GM19467 (cell line): ENCODE results near the gene ZBP1.

Experiments
- ATAC-seq: cut with Tn5 transposase; IDR thresholded peaks from one replicate; pipeline ENCODE4 v1.9.1; 2021; ENCODE audit warnings: mild to moderate bottlenecking, moderate library complexity; ENCODE audit not compliant: unreplicated experiment

The ZBP1 gene

DNA sequence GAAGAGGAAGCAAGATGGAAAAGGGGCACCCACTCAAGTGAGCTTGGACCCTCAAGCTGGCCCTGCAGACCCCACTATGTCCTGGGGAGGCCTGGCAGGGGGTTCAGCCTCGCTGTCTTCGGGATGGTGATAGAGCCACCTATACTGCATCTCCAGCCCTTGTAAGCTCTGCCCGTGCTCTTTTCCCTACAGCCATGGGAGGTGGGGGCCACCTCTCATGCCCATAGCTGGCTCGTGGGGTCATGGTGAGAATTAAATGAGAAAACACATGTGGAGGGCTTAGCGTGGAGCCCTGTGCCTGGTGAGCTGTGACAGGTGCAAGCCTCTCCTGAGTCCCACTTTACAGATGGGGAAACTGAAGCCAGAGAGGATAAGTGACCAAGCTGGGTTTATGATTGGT, 31.6 kb downstream of the ZBP1 start:
- ATAC-seq = no peak

DNA sequence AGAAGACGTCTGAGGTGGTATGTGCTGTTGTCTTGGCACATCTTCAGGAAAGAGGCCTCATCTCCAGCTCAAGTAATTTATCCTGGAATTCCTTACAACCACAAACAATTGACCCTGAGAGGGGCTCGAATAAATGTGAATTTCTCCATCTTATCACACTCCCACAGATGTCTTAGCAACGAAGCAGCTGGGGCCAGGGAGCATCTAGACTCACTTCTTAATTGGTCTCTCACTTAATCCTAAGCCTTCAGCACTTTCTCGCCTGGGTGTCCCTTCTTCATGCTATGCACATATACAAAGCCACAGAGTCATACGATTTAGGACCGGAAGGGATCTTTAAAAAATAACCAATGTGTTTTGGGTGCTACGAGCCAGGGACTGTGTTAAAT, 32.2 kb downstream of the ZBP1 start:
- ATAC-seq = no peak

DNA sequence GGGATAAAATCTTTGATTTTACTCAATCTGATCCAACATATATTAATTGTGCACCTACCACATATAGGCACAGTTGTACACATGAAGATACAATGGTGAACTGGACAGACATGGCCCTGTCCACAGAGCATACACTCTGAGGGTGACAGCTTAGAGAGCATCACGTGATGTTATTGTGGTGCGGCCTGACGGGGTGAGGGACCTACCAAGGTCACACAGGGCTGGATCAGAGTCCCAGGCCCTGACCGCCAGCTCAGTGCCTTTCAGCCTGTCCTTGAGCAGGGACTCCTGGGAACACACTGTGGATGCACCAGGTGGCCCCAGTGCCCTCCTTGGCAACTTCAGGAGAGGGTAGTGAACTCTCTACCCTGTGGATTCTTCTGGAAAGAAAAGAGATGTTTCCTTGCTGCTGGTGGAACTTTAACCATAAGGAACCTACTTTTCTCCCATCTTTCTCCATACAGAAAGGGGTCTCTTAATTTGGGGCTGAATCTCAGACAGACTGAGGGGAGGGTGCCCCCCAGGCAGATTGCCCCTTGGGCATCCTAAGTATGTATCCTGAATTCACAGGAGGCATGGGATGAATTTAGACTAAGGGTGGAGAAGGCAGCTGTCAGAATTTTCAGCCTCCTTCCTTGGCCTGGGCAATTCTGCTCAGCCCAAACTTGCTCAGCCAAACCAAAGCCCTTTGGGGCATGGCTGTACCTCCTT, 32.8 kb downstream of the ZBP1 start:
- no peak for ATAC-seq

DNA sequence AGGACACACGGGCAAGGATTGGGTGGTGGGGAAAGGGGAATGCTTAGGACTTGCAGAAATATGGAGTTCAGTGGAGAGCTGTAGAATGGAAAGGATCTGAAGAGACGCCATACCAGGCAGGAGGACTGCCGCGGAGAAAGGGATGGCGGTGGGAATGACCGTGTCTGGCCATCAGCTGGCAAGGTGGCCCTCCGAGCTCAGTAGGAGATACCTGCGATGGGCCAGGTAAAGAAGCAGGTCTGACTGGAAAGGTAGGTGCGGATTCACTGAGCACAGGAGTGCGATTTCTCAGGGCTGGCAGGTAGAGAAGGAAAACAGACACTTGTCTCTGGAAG, 33.3 kb downstream of the ZBP1 start:
- ATAC-seq = no peak

DNA sequence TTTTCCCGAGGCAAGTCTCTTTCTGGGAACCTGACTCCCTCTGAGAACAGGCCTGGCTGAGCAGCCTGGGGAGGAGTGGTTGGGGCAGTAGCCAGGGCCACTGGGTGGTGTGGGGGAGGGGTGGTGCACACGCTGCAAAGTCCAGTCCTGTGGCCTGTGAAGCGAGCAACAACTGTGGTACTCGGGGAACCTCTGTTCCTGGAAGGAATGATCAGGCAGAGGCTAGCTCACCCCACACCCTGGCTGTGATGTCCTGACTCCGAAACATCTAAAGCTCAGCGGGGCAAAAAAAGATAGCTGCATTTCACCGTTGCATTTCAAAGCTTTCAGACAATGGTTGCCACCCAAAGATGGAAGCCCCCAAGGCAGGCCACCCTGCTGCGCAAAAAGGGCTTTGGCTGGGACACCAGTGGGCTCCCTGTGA, 33.8 kb downstream of the ZBP1 start:
- ATAC-seq = no peak

DNA sequence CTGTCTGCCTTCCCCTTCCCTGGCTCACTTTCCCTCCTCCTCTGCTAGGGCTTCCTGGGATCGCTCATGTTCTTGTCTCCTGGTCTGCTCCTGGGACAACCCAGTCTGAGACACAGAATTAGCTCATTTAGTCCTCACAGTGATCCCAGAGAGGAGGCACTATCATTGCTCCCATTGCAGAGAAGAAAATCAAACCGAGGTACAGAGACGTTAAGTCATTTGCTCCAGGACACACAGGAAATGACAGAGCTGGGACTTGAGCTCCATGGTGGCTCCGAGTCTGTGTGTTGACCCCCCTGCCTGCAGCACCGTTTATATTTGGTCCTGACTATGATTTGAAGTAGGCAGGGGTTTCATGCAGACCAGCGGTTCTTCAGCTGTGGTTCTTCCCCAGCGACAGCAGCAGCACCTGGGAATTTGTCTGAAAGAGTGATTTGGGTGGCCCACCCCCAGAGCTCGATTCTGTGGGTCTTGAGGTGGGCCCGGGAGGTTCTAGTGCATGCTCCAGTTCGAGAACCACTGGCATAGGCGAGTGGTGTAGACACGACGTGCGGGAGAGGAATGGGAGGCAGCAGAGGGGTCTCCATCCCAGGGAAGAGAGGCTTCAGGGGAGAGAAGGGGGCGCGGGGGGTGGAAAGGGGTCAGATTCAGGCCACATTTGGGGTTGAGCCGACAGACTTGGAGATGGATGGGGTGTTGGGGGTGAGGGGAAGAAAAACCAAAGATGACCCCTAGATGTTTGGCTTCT, 34.6 kb downstream of the ZBP1 start:
- ATAC-seq = no peak

DNA sequence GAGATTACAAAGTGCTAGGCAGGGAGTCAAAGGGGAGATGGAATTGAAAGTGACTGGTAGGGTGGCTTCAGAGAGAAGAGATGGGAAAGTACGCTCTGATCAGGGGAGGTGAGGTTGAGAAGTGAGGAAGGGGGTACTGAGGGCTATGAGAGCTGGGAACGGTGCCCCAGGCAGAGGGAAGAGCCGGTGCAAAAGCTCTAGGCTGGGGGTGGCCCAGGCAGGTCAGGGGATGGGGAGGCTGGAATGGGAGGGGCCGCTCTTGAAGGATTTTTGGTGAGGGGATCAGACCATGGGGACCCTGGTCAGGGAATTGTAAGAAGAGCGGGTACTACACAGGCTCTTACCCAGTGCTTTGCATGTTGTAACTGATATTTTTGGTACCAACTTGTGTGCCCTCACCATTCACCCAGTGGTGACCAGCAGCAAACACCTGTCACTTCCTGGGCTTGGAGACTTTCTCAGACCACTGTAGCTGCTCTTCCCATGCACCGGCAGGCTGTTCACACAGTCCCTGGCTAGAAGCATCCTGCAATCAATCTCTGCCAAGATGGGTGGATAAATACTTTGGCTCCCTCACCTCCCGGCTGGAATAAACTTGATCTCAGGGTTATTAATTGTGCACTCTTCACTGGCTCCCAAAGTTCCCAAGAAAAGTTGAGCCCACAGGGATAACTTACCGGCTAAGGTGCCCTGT, 35.3 kb downstream of the ZBP1 start:
- no peak for ATAC-seq

DNA sequence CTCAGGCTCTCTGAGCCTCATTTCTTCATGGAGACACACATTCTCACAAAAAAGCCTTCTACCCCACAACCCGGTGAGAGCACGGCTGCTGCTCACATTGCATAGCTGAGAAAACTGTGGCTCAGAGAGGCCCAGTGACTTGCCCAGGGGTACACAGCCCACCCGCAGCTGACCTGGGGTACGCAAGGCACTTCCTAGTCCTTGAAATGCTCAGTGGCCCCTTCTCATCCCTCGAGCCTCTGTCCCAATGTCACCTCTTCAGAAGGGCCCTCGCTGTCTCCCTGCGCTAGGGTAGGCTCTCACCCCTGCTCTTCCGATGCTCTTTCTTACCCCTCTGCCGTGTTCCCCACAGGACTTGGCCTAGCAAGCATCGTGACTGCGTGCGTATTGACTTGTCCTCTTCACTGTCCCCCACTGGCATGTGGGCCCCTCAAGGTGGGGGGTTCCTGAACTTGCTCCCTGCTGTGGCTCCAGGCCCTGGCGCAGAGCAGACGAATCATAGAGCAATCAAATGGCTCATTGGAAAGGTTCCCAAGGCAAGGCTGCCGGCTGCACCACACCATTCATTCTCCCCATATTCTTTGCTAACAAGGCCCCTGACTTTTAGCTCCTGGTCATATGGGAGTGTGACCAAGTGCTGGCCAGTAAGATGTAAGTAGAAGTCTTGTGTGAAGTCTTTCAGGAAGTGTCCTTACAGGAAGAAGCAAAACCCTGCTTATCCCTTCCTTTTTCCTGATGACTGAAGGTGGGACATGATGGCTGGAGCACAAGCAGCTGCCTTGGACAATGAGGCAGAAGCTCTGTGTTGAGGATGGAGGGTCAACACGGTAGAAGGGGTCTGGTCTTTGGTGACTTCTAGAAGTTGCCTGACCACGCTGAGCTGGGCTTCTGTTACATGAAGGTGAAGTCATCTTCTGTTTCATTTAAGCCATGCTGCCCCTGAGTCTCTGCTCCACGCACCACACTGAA, 36.7 kb downstream of the ZBP1 start:
- ATAC-seq = no peak

DNA sequence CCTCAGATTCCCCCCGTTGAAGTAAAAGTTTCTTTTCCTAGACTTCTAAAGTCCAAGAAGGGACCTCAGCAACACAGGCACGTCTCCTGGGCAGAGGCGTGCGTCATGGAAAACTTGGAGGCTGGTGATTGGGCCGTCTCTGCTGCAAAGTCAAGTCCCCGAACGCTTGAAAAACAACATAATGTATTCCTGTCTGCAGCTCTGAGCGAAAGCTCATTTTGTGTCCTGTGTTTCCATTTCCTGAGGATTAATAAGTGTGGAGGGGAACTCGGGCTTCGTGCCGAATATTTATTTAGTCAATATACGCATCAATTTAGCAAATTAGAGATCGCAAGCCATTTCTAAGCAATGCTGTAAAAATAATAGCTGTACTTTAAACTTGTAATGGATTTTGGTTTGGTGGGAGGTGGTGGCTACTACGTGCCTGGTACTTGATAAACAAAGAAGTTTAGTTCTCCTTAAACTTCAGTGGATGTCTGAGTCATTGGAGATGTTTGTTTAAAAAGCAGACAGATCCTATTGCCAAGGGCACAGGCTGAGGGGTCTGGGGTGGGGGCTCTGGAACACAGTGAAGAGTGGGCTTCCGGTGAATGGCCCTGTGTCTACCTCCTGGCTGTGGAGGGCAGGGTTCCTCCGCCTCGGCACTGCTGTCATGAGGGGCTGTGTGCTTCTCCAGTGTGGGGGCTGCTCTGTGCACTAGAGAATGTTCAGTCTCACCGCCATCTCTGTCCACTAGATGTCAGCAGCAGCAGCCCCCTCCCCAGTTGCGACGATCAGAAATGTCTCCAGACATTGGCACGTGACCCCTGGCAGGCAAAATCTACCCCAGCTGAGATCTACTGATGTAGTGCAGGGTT, 37.6 kb downstream of the ZBP1 start:
- ATAC-seq = no peak

DNA sequence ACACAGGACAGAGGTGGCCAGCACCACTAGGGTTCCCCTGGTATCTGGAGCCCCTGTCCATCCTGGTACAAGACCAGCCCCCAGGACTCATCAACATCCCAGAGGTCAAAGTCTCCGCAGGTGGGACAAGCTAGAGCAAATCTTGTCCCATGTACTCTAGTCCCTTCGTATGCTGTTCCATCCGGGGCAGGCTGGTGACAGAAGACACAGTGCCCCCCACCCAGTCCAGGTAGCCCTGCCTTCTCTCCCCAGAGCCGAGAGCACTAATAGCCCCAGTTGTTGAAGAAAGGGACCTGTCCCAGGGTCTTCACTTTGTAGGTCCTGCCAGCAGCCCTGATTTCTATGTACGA, 38.2 kb downstream of the ZBP1 start:
- ATAC-seq = no peak

DNA sequence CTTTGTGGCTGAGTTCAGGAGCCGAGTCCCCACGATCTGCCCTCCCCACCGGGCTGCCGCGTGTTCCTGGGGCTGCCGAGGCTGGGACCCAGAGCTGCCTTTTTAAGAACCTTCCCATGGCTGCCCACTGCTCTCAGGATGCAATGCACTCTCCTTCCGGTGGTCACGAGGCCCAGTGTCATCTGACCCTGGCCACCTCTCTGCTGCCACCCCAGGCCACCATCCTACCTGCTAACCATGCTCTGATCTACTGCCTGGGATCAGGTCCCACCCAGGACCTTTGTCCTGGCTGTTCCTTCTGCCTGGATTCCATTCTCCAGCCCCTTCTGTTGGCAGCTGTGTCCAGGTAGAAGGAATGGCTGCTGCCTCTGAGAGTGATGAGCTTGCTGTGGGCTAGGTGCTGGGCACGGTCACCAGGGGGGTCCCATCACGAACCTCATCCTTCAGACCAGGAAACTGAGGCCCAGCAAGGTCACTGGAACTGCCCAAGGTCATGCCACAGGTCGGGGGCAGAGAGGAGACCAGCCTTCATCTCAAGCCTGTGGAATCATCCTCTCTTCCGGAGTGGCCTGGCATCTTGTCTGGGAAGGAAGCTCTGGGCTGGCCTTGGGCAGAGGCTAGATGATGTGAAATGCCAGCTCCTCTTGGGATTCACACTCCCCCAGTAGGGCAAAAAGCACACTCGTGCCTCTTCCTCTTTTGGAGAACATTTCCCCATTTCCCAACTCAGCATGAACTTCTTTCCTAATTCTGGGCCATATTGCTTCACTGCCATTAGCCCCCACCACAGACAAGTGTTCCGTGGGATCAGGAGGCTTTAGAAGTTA, 38.8 kb downstream of the ZBP1 start:
- no peak for ATAC-seq

DNA sequence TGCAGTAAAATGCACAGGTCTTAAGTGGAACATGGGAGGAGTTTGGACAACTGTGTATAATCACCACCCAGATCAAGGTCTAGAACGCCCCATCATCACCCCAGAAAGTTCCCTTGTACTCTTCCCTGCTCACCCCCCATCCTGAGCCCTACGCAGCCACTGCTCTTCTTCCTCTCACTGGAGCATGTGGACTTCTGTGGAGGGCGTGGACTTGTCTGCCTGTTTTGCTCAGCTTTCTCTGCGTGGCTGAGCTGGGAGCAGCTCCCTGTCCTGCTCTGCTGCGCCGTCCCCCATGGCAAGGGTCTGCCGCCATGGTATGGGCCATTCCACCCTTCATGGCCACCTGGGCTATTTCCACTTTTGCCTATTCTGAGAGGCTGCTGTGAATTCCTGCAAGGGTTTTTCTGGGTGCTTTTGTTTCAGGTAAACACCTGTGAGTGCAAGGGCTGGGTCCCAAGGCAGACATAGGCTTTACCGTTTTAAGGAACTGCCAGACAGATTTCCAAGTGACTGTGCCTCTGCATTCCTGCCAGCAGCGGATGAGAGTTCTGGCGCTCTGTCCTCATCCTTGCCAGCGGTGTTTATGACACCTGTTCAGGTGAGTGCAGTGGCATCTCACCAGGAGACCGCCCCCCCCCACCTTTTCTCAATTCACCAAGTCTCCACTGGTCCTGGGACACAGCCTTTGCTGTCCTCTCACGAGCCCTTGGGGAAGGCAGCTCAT, 39.6 kb downstream of the ZBP1 start:
- ATAC-seq = no peak

DNA sequence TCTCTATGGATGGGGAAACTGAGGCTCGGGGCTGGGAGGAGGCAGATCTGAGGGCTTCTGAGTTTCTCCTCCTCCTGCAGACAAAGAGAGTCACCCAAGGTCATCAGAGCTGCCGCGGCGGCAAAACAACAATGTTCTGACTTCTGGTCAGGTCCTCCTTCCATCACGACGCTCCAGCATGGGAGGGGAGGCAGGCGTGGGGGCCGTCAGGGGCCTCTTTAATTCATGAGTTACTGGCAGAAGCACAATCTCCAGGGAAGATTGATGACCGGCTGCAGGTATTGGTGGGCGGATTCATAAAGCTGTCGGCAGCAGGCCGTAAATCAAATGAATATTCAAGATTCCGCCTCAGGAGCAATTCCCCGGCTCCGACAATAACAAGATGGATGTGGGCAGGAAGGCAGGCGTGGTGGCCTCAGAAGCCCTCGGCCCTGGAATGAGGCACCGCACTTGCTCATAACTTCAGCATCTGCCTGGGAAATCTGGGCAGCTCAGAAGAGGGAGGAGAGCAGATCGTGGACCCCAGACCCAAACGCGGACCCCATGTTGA, 40.3 kb downstream of the ZBP1 start:
- ATAC-seq = no peak

DNA sequence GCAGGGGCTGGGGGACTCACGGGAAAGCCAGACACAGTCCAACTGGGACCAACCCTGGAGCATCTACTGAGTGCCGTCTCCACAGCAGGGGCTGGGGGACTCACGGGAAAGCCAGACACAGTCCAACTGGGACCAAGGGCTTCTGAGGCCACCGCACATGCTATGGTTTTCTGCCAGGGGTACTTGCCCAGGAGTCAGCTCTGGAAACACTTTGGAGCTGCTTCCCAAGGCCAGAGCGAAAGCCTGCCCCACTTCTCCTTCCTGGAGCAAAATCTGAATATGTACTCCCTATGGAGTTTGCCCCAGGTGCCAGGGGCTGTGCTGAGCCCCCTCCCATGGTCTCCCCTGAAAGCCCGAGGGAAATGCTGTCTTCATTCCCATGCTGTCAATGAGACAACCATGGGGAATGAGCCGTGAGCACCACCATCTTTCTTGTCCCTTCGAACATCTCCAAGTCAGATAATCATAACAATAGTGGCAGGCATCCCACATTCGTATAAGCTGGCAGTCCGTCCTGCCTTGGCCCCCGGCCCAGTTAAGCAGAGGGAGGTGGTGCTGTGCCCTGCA, 40.8 kb downstream of the ZBP1 start:
- no peak for ATAC-seq

DNA sequence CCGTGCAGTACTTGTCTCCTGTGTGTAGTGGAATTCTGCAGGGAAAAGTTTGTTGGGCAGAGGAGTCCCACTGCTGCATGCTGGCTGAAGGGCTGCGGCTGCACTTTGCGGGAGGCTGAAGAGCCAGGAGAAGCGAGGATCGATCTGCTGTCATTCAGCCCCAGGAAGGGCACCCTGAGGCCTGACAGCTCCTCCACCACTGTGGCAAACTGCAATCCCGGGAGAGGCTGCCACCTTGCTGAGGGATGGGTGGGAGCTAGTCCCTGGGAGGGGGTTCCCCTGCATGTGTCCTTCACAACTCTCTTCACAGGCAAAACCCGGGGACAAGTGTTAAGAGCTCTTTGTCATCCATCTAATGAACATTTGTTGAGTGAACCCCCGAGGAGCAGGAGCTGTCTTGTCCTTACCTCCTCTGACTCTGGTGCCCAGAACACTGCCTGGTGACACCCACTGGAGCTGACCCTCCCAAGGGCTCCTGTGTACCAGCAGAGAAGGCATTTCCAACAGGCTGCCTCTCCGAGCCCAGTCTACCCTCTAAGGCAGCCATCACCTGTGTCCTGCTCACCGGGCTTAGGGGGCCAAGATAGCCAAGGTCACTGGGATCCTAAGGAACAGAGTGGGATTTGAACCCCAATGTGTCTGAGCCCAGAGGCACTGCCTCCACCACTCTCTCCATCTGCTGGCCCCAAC, 41.6 kb downstream of the ZBP1 start:
- no peak for ATAC-seq

DNA sequence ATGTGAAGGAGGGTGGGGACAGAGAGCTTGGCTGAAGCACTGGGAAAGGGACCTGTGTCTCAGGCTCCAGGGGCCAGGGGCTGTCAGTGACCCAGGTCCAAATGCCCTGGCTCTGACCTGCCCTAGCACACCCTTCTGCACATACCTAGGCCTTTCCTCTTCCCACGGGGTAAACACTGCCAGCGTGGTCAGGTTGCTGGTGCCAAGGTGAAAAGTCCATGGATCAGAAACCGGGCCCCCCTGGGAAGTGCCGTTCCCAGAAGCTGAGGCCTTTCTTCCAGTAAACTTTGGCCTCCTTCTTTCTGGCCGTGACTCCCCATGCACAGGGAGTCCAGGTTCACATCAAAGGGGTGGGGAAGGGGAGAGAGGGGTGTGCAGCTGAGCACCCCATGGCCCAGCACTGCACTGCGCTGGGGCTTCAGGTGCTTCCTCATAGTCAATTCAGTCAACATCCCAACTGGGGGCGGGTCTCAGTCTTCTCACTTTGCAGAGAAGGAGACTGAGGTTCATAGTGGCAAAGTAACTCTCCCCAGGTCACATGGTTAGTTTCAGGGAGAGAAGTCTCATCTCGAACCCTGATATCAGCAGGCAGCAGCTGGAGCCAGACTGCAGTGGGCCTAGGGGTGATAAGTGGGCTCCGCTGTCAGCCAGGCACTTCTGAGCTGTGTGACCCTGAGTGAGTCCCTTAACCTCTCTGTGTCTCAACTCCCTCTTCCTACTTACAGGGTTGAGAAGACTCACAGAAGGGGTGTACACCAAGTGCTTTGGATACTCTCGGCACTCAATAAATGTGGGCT, 42.3 kb downstream of the ZBP1 start:
- ATAC-seq = no peak
